GM19025 (cell line): ENCODE measurements around the gene HADH.
A peak's percentile ranks its signal among the peaks of the same experiment; 100 is the strongest.

Experiments
- ATAC-seq: cut with Tn5 transposase; IDR thresholded peaks from one replicate; pipeline ENCODE4 v1.9.1; 2021; ENCODE audit warnings: mild to moderate bottlenecking, low read depth, moderate library complexity; ENCODE audit not compliant: unreplicated experiment

The HADH gene

GRCh38 chr4:108053251-108053711, 63.6 kb downstream of the HADH start:
- ATAC-seq = peak; percentile 94

GRCh38 chr4:108054025-108054638, 64.4 kb downstream of the HADH start:
- no peak for ATAC-seq

GRCh38 chr4:108055787-108056186, 66.1 kb downstream of the HADH start:
- ATAC-seq = no peak

GRCh38 chr4:108056418-108056817, 66.7 kb downstream of the HADH start:
- no peak for ATAC-seq

- ATAC-seq = no peak
Observed at GRCh38 chr4:108058685-108059440, 69.2 kb downstream of the HADH start.

- no peak for ATAC-seq
Observed at GRCh38 chr4:108060164-108060563, 70.5 kb downstream of the HADH start.

GRCh38 chr4:108060686-108061321, 71.1 kb downstream of the HADH start:
- ATAC-seq = no peak

GRCh38 chr4:108068442-108068841, 78.8 kb downstream of the HADH start:
- no peak for ATAC-seq

GRCh38 chr4:108070775-108071174, 81.1 kb downstream of the HADH start:
- no peak for ATAC-seq

- no peak for ATAC-seq
Observed at GRCh38 chr4:108072300-108072699, 82.6 kb downstream of the HADH start.

- no peak for ATAC-seq
Observed at GRCh38 chr4:108078024-108078733, 88.5 kb downstream of the HADH start.

- no peak for ATAC-seq
Observed at GRCh38 chr4:108080747-108081146, 91.1 kb downstream of the HADH start.

- ATAC-seq = no peak
Observed at GRCh38 chr4:108081256-108081655, 91.6 kb downstream of the HADH start.
